ENCODE data around the gene AK9. TPM values are rescaled to one million over a fixed set of nuclear protein-coding genes. Genes with fewer than 3 reads are reported as not detected.
"Not testable (repeated sequence)": the region's sequence is repeated elsewhere in the genome, so short reads cannot be mapped to it uniquely, and the experiment has no call there.

AK9 gene
- total RNA-seq, 4 donors from 2014 or later = 8.4 to 15.0 (median 10.6) TPM

DNA sequence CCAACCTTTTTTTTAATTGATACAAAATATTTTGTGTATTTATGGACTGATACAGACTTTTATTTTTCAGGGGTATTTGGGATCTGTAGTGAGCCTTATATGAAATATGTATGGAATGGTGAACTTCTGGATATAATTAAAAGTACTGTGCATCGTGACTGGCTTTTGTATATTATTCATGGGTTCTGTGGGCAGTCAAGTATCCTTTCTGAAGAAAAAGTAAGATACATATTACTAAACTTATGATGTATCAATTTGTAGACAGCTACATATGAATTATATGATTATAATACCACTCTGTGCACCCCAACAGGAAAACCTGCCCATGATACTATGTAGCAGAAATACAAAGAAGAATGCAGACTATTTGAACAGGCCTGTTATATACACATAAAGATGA is 47.3 kb upstream of the AK9 start:
- 94% methylated on average over 1 of the region's 1 CpG for WGBS
- peaks cover 7 to 51% (median 19%) of the 10 kb centered on the region in 4 donors for H3K36me3 ChIP-seq
- intact Hi-C loops (cut with DNase I) = no loop called here

DNA sequence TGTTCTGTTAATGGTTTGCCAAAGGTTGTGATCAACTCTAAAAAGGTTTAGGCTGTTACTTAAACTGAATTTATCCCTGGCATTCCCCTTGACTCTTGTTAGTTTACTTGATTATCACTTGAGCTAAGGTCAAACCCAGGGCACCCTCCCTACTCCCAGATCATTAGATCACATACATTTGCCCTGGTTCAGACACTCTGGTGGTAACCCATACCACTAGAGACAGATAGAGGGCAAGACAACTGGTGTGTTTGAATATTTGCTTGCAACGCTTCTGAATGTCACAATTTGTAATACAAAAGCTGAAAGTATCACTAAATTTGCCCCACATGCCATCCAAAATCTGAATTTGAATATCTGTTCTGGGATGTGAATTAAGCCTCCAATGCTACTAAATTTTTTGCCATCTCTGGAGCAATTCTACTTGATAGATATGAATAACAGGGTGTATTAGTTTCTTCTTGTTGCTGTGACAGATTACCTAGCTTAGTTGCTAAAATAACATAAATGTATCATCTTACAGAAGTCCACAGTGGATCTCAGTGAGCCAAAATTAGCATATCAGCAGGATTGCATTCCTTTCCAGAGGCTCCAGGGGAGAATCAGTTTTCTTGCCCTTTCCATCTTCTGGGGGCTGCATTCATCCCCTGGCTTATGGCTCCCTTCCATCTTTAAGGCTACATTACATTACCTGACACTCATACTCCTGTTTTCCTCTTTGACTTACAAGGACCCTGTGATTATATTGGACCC is 45.4 kb upstream of the AK9 start:
- DNase-seq (ENCODE audit: extremely low spot score) = no peak
- Histone ChIP-seq H3K27ac (replicated peaks in 1 of 4) (no peak overlapping the region), H3K4me1 (no peaks in the 10 kb centered on the region), H3K27me3 (no peaks in the 10 kb centered on the region), H3K36me3 (peaks cover 7 to 44% (median 20%) of the 10 kb centered on the region in 4 donors), H3K4me3 (no peak overlapping the region), H3K9me3 (no peaks in the 10 kb centered on the region)
- intact Hi-C loops (cut with DNase I) = no loop called here
- 76% methylated on average over 1 of the region's 1 CpG for WGBS
- TF ChIP-seq, protein P1, sequence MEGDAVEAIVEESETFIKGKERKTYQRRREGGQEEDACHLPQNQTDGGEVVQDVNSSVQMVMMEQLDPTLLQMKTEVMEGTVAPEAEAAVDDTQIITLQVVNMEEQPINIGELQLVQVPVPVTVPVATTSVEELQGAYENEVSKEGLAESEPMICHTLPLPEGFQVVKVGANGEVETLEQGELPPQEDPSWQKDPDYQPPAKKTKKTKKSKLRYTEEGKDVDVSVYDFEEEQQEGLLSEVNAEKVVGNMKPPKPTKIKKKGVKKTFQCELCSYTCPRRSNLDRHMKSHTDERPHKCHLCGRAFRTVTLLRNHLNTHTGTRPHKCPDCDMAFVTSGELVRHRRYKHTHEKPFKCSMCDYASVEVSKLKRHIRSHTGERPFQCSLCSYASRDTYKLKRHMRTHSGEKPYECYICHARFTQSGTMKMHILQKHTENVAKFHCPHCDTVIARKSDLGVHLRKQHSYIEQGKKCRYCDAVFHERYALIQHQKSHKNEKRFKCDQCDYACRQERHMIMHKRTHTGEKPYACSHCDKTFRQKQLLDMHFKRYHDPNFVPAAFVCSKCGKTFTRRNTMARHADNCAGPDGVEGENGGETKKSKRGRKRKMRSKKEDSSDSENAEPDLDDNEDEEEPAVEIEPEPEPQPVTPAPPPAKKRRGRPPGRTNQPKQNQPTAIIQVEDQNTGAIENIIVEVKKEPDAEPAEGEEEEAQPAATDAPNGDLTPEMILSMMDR (IDR thresholded peaks at IDR 0.05) = no peak
- no peak for TF ChIP-seq EP300 (IDR thresholded peaks at IDR 0.05)
- no peak for TF ChIP-seq POLR2AphosphoS5 (IDR thresholded peaks at IDR 0.05)
- no peak for TF ChIP-seq POLR2A (IDR thresholded peaks at IDR 0.05; ENCODE audit: low read depth)

More for the DNA sequence above, 47.3 kb upstream of the AK9 start:
- H3K9me3 ChIP-seq = no peaks in the 10 kb centered on the region
- H3K4me1 ChIP-seq = no peaks in the 10 kb centered on the region
- no peak for TF ChIP-seq POLR2AphosphoS5 (IDR thresholded peaks at IDR 0.05)
- TF ChIP-seq, protein P1 (IDR thresholded peaks at IDR 0.05) = no peak
- no peak for DNase-seq (ENCODE audit: extremely low spot score)
- no peak overlapping the region for H3K27ac ChIP-seq (replicated peaks in 1 of 4)
- H3K27me3 ChIP-seq = no peaks in the 10 kb centered on the region
- no peak overlapping the region for H3K4me3 ChIP-seq

DNA sequence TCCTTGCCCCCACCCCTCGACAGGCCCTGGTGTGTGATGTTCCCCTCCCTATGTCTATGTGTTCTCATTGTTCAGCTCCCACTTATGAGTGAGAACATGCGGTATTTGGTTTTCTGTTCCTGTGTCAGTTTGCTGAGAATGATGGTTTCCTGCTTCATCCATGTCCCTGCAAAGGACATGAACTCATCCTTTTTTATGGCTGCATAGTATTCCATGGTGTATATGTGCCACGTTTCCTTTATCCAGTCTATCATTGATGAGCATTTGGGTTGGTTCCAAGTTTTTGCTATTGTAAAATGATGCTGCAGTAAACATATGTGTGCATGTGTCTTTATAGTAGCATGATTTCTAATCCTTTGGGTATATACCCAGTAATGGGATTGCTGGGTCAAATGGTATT is 34.2 kb upstream of the AK9 start:
- not testable (repeated sequence) for DNase-seq (ENCODE audit: extremely low spot score)

DNA sequence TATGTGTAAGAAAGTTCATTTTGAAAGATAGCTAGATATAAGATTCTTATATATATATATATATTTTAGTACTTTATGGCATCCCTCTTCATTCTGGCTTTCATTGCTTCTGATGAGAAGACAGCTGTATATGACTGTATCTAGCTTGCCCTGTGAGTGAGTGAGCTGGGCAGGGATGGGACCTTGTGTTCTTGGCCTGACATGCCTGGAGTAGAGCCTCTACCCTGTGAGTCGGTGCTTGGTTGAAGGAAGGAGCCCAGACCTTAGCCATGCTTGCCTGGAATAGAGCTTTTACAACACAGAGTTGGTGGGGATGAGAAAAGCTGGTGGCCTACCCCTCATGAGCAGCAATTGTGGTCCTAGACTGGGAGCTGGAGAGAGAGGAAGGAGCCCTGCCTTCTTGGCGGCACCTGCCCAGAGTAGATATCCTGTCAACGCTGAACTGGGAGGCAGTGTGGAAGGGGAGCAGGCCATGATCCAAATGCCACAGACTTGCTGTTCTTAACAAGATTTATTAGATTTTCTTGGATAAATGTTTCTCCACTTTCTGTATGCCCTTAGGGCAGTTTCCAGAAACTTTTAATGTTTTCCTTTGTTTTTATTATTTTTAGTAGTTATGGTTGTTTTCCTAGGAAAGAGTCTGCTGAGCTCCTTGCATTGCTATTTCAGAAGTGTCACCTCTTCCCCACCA is 31.7 kb upstream of the AK9 start:
- no peak for DNase-seq (ENCODE audit: extremely low spot score)
- WGBS = 93% methylated on average over 3 of the region's 3 CpGs
- H3K36me3 ChIP-seq = peaks cover 0 to 25% (median 3%) of the 10 kb centered on the region in 4 donors
- TF ChIP-seq, protein P1 (IDR thresholded peaks at IDR 0.05) = no peak
- TF ChIP-seq POLR2A (IDR thresholded peaks at IDR 0.05; ENCODE audit: low read depth) = no peak
- no peak for TF ChIP-seq EP300 (IDR thresholded peaks at IDR 0.05)
- no peak for TF ChIP-seq POLR2AphosphoS5 (IDR thresholded peaks at IDR 0.05)
- no peaks in the 10 kb centered on the region for H3K9me3 ChIP-seq
- H3K27me3 ChIP-seq = no peaks in the 10 kb centered on the region
- H3K4me3 ChIP-seq = no peak overlapping the region
- intact Hi-C loops (cut with DNase I) = no loop called here
- H3K27ac ChIP-seq (replicated peaks in 1 of 4) = no peak overlapping the region
- H3K4me1 ChIP-seq = peaks cover 0 to 11% (median 10%) of the 10 kb centered on the region in 4 donors

More for the DNA sequence above, 34.2 kb upstream of the AK9 start:
- H3K27ac ChIP-seq (replicated peaks in 1 of 4); H3K9me3 ChIP-seq; H3K4me3 ChIP-seq; intact Hi-C loops (cut with DNase I); H3K27me3 ChIP-seq: not testable (repeated sequence)
- peaks cover 0 to 11% (median 0%) of the 10 kb centered on the region in 4 donors for H3K36me3 ChIP-seq
- H3K4me1 ChIP-seq = peaks cover 0 to 11% (median 10%) of the 10 kb centered on the region in 4 donors
- 96% methylated on average over 3 of the region's 3 CpGs for WGBS

DNA sequence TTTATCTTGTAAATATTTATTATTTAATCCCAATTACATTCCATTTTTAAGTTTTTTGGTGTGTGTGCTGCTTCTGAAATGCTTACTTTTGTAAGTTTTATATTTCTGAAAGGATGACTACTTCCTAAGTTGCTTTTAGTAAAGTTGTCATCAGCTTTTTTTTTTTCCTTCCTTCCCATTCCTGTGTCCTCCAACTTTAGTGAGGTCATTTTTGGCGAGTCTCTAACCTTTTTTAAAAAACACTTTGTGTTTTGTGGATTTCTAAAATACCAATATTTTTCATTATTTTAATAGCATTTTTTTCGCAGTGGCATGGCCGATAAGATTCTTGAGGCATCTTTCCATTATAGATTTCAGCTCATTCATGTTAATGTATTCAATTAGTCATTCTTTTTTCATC is 31.0 kb upstream of the AK9 start:
- 65% methylated on average over 3 of the region's 3 CpGs for WGBS
- Histone ChIP-seq H3K4me3 (no peak overlapping the region), H3K9me3 (no peaks in the 10 kb centered on the region), H3K36me3 (peaks cover 0 to 29% (median 9%) of the 10 kb centered on the region in 4 donors), H3K4me1 (peaks cover 0 to 11% (median 10%) of the 10 kb centered on the region in 4 donors), H3K27ac (replicated peaks in 1 of 4) (no peak overlapping the region), H3K27me3 (no peaks in the 10 kb centered on the region)
- TF ChIP-seq POLR2A (IDR thresholded peaks at IDR 0.05; ENCODE audit: low read depth) = no peak
- TF ChIP-seq, protein P1 (IDR thresholded peaks at IDR 0.05) = no peak
- no peak for TF ChIP-seq POLR2AphosphoS5 (IDR thresholded peaks at IDR 0.05)
- TF ChIP-seq EP300 (IDR thresholded peaks at IDR 0.05) = no peak
- DNase-seq (ENCODE audit: extremely low spot score) = no peak
- intact Hi-C loops (cut with DNase I) = no loop called here
